Right atrium auricular region (tissue), 2 donors: Measurements from ENCODE around the gene ACKR3. TPM values are rescaled to one million over a fixed set of nuclear protein-coding genes. Genes with fewer than 3 reads are reported as not detected.

Experiments
- DNase-seq: peaks from one replicate; pipeline ENCODE4 v3.0.0-alpha.2; 2019; ENCODE audit warnings: low spot score
- H3K27ac ChIP-seq, 2 donors: fragments of 200-600 bp; sonication (generic); 1 replicate in 1 of 2; 2 replicates in 1 of 2; pipeline ENCODE4 v1.5.1; 2016 to 2019
- H3K27me3 ChIP-seq, 2 donors: fragments of 200-600 bp; sonication (generic); one replicate each; pipeline versions ENCODE4 v1.5.1 to v1.6.0; 2017 to 2019
- H3K36me3 ChIP-seq: fragments of 200-600 bp; sonication (generic); one replicate; pipeline ENCODE4 v1.5.1; 2016
- H3K4me1 ChIP-seq, 2 donors: fragments of 200-600 bp; sonication (generic); one replicate each; pipeline versions ENCODE4 v1.5.1 to v1.6.0; 2017 to 2019
- H3K4me3 ChIP-seq, 2 donors: fragments of 200-600 bp; sonication (generic); 1 replicate in 1 of 2; 2 replicates in 1 of 2; pipeline ENCODE4 v1.5.1; 2017 to 2019; ENCODE audit warnings: mild to moderate bottlenecking in 1 of 2, moderate library complexity in 1 of 2
- H3K9me3 ChIP-seq, 2 donors: fragments of 200-600 bp; sonication (generic); one replicate each; pipeline ENCODE4 v1.5.1; 2019
- CTCF ChIP-seq, 2 donors: fragments of 200-600 bp; sonication (generic); IDR thresholded peaks; one replicate each; pipeline ENCODE4 v1.5.1; 2019; ENCODE audit warnings: antibody characterized with exemption in 2 of 2
- total RNA-seq, 2 donors: library from RNA; depleted of rRNA; stranded (reverse); fragments of >200 nt; gene quantifications; one replicate each; pipeline ENCODE4 v1.1.0, GENCODE V29; 2016

The ACKR3 gene
- total RNA-seq, 2 donors from 2014 or later: 49.7 to 60.5 TPM

- H3K4me1 ChIP-seq: no peaks in the 10 kb centered on the region
- no peak for DNase-seq
- H3K36me3 ChIP-seq: no peaks in the 10 kb centered on the region
- no peaks in the 10 kb centered on the region for H3K27me3 ChIP-seq
- no peaks in the 10 kb centered on the region for H3K9me3 ChIP-seq
- TF ChIP-seq CTCF (IDR thresholded peaks at IDR 0.05): no peak
- H3K27ac ChIP-seq: no peak overlapping the region
- H3K4me3 ChIP-seq: no peak overlapping the region
Measured at GRCh38 chr2:236603361-236604015, 33.9 kb downstream of the ACKR3 start.

GRCh38 chr2:236604575-236605344 is 35.1 kb downstream of the ACKR3 start:
- Histone ChIP-seq H3K9me3 (no peaks in the 10 kb centered on the region), H3K4me1 (no peaks in the 10 kb centered on the region), H3K36me3 (no peaks in the 10 kb centered on the region), H3K27me3 (no peaks in the 10 kb centered on the region), H3K4me3 (no peak overlapping the region), H3K27ac (no peak overlapping the region)
- TF ChIP-seq CTCF (IDR thresholded peaks at IDR 0.05): no peak
- no peak for DNase-seq

GRCh38 chr2:236605345-236605734 is 35.7 kb downstream of the ACKR3 start:
- DNase-seq: no peak
- H3K4me1 ChIP-seq: no peaks in the 10 kb centered on the region
- no peaks in the 10 kb centered on the region for H3K9me3 ChIP-seq
- no peak overlapping the region for H3K4me3 ChIP-seq
- no peak overlapping the region for H3K27ac ChIP-seq
- no peaks in the 10 kb centered on the region for H3K36me3 ChIP-seq
- no peaks in the 10 kb centered on the region for H3K27me3 ChIP-seq
- no peak for TF ChIP-seq CTCF (IDR thresholded peaks at IDR 0.05)

GRCh38 chr2:236606023-236606422 is 36.4 kb downstream of the ACKR3 start:
- Histone ChIP-seq H3K36me3 (no peaks in the 10 kb centered on the region), H3K9me3 (no peaks in the 10 kb centered on the region), H3K4me3 (no peak overlapping the region), H3K4me1 (no peaks in the 10 kb centered on the region), H3K27me3 (no peaks in the 10 kb centered on the region), H3K27ac (no peak overlapping the region)
- no peak for DNase-seq
- TF ChIP-seq CTCF (IDR thresholded peaks at IDR 0.05): no peak

- Histone ChIP-seq H3K36me3 (no peaks in the 10 kb centered on the region), H3K9me3 (no peaks in the 10 kb centered on the region), H3K27me3 (no peaks in the 10 kb centered on the region), H3K4me1 (no peaks in the 10 kb centered on the region), H3K4me3 (no peak overlapping the region), H3K27ac (no peak overlapping the region)
- no peak for DNase-seq
- no peak for TF ChIP-seq CTCF (IDR thresholded peaks at IDR 0.05)
Measured at GRCh38 chr2:236607471-236608187, 38.0 kb downstream of the ACKR3 start.
